Ishikawa (cell line): ENCODE results near the gene GATAD2B.

Experiments
- CEBPB ChIP-seq: IDR thresholded peaks from 2 replicates; pipeline ENCODE4 v1.6.1; 2012
- CREB1 ChIP-seq: IDR thresholded peaks from 2 replicates; pipeline ENCODE4 v1.6.1; 2012; ENCODE audit warnings: low read depth
- EGR1 ChIP-seq: IDR thresholded peaks from 2 replicates; pipeline ENCODE4 v1.6.1; 2012
- EP300 ChIP-seq: IDR thresholded peaks from 2 replicates; pipeline ENCODE4 v1.6.1; 2012; ENCODE audit warnings: borderline replicate concordance
- FOXM1 ChIP-seq: IDR thresholded peaks from 2 replicates; pipeline ENCODE4 v1.6.1; 2012; ENCODE audit warnings: low read depth, borderline replicate concordance
- NFIC ChIP-seq: IDR thresholded peaks from 2 replicates; pipeline ENCODE4 v1.6.1; 2012
- RAD21 ChIP-seq: IDR thresholded peaks from 2 replicates; pipeline ENCODE4 v1.6.1; 2012; ENCODE audit warnings: low read depth
- TAF1 ChIP-seq: IDR thresholded peaks from 2 replicates; pipeline ENCODE4 v1.6.1; 2012; ENCODE audit warnings: low read depth, mild to moderate bottlenecking
- TCF12 ChIP-seq: IDR thresholded peaks from 2 replicates; pipeline ENCODE4 v1.6.1; 2012; ENCODE audit warnings: low read depth
- TEAD4 ChIP-seq: IDR thresholded peaks from 2 replicates; pipeline ENCODE4 v1.6.1; 2012
- YY1 ChIP-seq: IDR thresholded peaks from 2 replicates; pipeline ENCODE4 v1.6.1; 2012; ENCODE audit warnings: low read depth
- ZBTB7A ChIP-seq: IDR thresholded peaks from 2 replicates; pipeline ENCODE4 v1.6.1; 2012; ENCODE audit warnings: low read depth
- TF ChIP-seq, protein P1 (sequence below): IDR thresholded peaks from 2 replicates; pipeline ENCODE4 v1.6.1; 2012
- TF ChIP-seq, protein P2 (sequence below): IDR thresholded peaks from 2 replicates; pipeline ENCODE4 v1.6.1; 2012; ENCODE audit warnings: low read depth, mild to moderate bottlenecking
- TF ChIP-seq, protein P3 (sequence below): IDR thresholded peaks from 2 replicates; pipeline ENCODE4 v1.6.1; 2012

GATAD2B gene

DNA sequence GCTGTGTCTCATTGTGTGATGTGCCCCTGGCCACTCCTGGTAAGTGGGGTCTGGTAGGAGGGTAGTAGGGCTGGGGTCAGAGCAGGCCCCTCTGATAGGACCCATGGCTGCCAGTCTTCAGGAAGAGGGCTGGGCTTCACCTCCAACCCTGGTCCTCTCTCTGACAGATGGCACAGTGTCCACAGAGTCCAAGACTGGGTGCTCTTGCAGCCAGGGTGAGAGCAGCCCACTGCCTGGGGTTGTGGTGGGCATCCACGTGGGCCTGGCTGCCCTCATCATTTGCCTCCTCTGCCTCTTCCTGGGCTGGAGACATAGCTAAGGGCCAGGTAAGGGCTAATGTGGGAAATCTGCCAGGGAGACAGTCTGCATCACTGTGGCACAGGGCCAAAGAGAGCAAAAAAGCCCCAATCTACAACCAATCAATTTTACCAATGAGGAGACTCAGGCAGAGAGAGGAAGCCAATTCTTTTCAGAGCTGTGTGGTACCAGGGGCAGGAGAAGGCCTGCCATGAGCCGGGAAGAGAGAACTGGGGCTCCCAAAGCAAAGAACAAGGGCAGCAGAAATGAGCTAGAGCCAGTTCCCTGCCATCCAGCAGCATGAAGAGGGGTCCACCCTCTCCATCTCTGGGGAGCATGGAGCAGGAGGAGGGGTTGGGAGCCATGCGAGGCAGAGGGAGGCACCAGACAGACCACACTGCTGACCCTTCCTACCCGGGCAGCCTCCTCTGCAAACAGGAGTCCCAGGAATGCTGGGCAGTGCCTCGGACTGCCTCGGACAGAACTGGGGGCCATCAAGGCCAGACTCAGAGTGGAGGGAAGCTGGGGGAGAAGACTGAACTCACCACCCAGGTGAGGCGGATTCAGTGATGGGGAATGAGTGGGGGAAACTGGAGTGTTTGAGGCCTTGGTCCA lies 120.7 kb downstream of the GATAD2B start:
- no peak for TF ChIP-seq CEBPB
- TF ChIP-seq, protein P1, sequence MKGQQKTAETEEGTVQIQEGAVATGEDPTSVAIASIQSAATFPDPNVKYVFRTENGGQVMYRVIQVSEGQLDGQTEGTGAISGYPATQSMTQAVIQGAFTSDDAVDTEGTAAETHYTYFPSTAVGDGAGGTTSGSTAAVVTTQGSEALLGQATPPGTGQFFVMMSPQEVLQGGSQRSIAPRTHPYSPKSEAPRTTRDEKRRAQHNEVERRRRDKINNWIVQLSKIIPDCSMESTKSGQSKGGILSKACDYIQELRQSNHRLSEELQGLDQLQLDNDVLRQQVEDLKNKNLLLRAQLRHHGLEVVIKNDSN, result no peak

DNA sequence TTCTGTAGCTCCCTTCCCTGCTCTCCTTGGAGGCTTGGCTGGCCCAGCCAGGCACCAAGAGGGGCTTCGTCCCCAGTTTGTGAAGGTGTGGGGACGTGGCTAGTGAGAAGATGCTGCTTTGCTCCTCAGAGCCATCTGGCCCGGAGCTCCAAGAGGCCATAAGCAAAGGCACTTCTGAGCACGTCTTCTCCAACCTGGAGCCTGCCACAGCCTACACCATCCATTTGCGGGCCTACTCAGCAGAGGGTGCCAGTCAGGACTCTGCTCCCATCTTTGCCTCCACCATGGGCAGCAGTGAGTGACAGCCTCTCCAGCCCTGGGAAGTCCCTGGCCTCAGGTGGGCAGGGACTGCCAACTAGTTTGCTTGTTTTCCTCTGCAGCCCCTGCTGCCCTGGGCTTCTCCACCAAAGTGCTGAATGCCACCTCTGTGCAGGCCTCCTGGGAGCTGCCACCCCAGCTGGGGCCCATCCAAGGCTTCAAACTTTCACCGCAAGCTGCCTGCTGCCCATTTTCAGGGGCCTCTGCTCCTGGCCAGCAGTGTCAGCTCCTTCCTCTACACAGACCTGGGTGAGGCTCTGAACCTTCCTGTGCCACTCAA lies 121.6 kb downstream of the GATAD2B start:
- TF ChIP-seq ZBTB7A, result no peak
- TF ChIP-seq, protein P2, sequence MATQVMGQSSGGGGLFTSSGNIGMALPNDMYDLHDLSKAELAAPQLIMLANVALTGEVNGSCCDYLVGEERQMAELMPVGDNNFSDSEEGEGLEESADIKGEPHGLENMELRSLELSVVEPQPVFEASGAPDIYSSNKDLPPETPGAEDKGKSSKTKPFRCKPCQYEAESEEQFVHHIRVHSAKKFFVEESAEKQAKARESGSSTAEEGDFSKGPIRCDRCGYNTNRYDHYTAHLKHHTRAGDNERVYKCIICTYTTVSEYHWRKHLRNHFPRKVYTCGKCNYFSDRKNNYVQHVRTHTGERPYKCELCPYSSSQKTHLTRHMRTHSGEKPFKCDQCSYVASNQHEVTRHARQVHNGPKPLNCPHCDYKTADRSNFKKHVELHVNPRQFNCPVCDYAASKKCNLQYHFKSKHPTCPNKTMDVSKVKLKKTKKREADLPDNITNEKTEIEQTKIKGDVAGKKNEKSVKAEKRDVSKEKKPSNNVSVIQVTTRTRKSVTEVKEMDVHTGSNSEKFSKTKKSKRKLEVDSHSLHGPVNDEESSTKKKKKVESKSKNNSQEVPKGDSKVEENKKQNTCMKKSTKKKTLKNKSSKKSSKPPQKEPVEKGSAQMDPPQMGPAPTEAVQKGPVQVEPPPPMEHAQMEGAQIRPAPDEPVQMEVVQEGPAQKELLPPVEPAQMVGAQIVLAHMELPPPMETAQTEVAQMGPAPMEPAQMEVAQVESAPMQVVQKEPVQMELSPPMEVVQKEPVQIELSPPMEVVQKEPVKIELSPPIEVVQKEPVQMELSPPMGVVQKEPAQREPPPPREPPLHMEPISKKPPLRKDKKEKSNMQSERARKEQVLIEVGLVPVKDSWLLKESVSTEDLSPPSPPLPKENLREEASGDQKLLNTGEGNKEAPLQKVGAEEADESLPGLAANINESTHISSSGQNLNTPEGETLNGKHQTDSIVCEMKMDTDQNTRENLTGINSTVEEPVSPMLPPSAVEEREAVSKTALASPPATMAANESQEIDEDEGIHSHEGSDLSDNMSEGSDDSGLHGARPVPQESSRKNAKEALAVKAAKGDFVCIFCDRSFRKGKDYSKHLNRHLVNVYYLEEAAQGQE, result no peak
- TF ChIP-seq TCF12, result no peak
- no peak for TF ChIP-seq FOXM1
- TF ChIP-seq RAD21, result no peak
- no peak for TF ChIP-seq CEBPB
- no peak for TF ChIP-seq EP300
- TF ChIP-seq YY1, result no peak
- no peak for TF ChIP-seq EGR1
- TF ChIP-seq, protein P3, sequence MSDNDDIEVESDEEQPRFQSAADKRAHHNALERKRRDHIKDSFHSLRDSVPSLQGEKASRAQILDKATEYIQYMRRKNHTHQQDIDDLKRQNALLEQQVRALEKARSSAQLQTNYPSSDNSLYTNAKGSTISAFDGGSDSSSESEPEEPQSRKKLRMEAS, result no peak
- TF ChIP-seq TAF1, result no peak
- TF ChIP-seq CREB1, result no peak
- no peak for TF ChIP-seq TEAD4
- TF ChIP-seq, protein P1, result no peak

DNA sequence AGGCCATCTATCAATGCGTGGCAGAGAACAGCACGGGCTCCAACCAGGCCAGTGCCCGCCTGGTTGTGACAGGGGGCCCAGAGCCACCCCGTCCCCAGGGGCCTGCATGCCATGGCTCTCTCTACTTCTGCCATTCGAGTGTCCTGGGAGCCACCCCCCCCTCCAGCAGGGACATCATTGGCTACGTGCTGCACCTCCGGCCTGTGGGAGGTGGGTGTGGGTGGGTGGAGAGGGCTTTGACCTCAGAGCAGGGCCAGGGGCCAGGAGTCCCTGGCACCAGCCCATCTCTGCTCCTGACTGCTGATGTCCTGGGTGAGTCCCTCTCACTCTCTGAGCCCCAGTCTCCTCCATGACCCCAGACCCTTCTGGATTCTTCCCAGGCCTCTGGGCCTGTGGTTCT lies 122.3 kb downstream of the GATAD2B start:
- TF ChIP-seq EP300 (no peak), NFIC (no peak), EGR1 (no peak), ZBTB7A (no peak), RAD21 (no peak), CEBPB (no peak)
- TF ChIP-seq, protein P3, result no peak
- TF ChIP-seq, protein P1, result no peak

DNA sequence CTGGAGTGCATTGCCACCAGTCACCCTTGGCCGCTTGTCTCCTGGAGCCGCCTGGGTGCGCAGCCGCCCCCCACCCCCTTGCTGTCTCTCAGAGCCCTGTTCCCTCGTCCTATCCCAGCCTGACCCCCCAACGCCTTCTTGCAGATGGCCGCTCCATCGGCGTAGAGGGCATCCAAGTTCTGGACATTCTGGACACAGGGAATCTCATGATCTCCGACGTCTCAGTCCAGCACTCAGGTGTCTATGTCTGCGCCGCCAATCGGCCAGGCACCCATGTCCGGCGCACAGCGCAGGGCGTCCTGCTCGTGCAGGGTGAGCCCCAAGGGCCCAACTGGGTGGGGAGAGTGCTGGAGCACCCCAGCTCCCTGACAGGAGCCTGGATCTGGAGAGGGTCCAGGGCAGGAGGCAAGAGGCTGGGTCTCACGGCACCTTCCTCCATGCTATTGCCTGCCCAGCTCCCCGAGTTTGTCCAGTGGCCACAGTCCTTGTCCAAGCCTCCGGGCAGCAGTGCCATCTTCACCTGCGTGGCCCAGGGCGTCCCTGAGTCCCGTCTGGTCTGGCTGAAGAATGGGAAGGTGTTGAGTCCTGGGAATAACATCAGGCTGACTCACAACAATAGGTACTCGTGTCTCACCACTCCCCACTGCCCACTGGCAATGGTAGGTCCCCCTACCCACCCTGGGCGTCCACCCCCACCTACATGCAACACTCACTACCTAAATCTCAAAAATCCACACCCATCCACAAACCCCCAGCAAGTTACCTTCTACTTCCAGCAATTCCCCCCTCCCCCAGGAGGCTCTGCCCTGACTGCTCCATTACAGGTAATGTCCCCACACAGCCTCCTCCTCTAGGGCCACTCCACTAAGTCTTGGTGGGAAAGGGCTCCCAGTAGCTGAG lies 123.0 kb downstream of the GATAD2B start:
- no peak for TF ChIP-seq NFIC
- TF ChIP-seq CEBPB, result no peak
- TF ChIP-seq TCF12, result no peak
- no peak for TF ChIP-seq RAD21
- TF ChIP-seq, protein P2, result no peak
- TF ChIP-seq, protein P1, result no peak
- no peak for TF ChIP-seq CREB1
- no peak for TF ChIP-seq TAF1
